Measurements from ENCODE around the gene TTLL5.

Gene TTLL5

DNA sequence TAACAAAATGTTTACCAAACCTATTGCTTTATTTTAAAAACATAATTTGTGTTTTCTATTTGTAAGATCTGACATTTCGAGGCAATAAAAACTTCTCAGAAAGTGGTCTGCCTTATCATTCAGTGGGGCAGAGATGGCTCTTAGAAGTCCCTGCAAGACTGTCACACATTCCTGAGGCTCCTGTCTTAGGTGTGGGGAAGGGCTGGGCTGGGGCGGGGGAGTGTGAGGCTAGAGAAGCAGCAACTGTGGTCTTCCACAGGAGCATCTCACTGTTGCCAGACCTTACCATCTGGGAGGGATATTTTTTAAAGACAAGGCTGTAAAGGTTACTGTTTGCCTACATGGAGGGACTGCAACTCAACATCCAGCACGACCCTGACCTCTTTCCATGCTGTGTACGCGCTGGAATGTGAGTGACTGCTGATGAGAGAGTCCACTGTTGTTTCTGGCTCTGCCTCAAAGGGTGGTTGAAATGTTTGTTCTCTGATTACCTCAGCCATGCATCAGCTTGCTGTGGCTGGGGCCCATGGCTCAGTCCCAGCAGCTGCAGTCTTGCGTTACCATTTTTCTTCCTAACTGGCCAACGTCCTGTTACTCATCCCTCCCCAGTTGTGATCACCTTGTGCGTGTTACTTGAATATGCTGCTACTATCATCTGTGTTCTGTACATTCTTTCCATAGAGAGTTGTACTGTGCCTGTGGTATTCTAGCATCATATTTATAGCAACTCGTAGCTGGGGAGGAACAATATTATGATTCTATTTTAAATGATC is 12.8 kb upstream of the TTLL5 start:
- Histone ChIP-seq H3K4me3 (ENCODE audit: low read length) (no peak overlapping the region), H3F3A (ENCODE audit: control insufficient read depth, insufficient read depth) (no peaks in the 10 kb centered on the region), H3K27me3 (ENCODE audit: control insufficient read depth, low read length) (no peaks in the 10 kb centered on the region), H3K79me2 (ENCODE audit: control insufficient read depth, low read length) (no peaks in the 10 kb centered on the region), H3K4me1 (ENCODE audit: control insufficient read depth, low read length) (no peaks in the 10 kb centered on the region), H3K4me2 (ENCODE audit: low read length) (no peak overlapping the region), H3K27ac (ENCODE audit: low read depth, low read length) (no peak overlapping the region), H3K9me3 (ENCODE audit: control insufficient read depth, insufficient read depth, low read length) (no peaks in the 10 kb centered on the region), H3K9me2 (replicated peaks; ENCODE audit: control insufficient read depth, low read length) (no peaks in the 10 kb centered on the region), H4K20me1 (ENCODE audit: control insufficient read depth, insufficient read depth, low read depth, low read length) (no peaks in the 10 kb centered on the region), H3K36me3 (ENCODE audit: control insufficient read depth, low read length) (peaks cover 40% of the 10 kb centered on the region)
- TF ChIP-seq, protein P1, sequence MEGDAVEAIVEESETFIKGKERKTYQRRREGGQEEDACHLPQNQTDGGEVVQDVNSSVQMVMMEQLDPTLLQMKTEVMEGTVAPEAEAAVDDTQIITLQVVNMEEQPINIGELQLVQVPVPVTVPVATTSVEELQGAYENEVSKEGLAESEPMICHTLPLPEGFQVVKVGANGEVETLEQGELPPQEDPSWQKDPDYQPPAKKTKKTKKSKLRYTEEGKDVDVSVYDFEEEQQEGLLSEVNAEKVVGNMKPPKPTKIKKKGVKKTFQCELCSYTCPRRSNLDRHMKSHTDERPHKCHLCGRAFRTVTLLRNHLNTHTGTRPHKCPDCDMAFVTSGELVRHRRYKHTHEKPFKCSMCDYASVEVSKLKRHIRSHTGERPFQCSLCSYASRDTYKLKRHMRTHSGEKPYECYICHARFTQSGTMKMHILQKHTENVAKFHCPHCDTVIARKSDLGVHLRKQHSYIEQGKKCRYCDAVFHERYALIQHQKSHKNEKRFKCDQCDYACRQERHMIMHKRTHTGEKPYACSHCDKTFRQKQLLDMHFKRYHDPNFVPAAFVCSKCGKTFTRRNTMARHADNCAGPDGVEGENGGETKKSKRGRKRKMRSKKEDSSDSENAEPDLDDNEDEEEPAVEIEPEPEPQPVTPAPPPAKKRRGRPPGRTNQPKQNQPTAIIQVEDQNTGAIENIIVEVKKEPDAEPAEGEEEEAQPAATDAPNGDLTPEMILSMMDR (IDR thresholded peaks at IDR 0.05; ENCODE audit: low read depth, low read length, poor library complexity, severe bottlenecking): no peak
- TF ChIP-seq EZH2phosphoT487 (IDR thresholded peaks at IDR 0.05; ENCODE audit: borderline replicate concordance, low read length): no peak

DNA sequence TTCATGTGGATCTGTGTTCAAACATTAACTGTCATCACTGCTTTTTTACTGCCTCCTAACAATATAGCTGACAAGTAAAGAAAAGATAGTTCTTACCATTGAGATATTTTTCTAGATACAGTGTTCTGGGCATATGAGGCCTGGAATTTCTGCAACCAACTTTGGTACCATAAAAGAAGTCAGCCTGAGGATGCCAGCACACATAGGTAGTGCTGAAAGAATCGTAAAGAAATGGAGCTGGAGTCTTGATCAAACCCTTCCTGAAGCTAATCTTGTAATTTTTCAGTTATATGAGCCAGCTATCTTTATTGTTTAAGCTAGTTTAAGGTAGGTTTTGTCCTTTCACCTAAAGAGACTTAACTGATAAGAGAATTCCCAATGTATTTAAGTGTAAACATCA is 11.7 kb upstream of the TTLL5 start:
- Histone ChIP-seq H3K4me3 (ENCODE audit: low read length) (no peak overlapping the region), H3K4me2 (ENCODE audit: low read length) (no peak overlapping the region), H4K20me1 (ENCODE audit: control insufficient read depth, insufficient read depth, low read depth, low read length) (no peaks in the 10 kb centered on the region), H3F3A (ENCODE audit: control insufficient read depth, insufficient read depth) (no peaks in the 10 kb centered on the region), H3K27me3 (ENCODE audit: control insufficient read depth, low read length) (no peaks in the 10 kb centered on the region), H3K9me2 (replicated peaks; ENCODE audit: control insufficient read depth, low read length) (no peaks in the 10 kb centered on the region), H3K4me1 (ENCODE audit: control insufficient read depth, low read length) (no peaks in the 10 kb centered on the region), H3K27ac (ENCODE audit: low read depth, low read length) (no peak overlapping the region), H3K36me3 (ENCODE audit: control insufficient read depth, low read length) (peaks cover 50% of the 10 kb centered on the region), H3K9me3 (ENCODE audit: control insufficient read depth, insufficient read depth, low read length) (no peaks in the 10 kb centered on the region), H3K79me2 (ENCODE audit: control insufficient read depth, low read length) (no peaks in the 10 kb centered on the region)
- no peak for TF ChIP-seq EZH2phosphoT487 (IDR thresholded peaks at IDR 0.05; ENCODE audit: borderline replicate concordance, low read length)
- TF ChIP-seq, protein P1 (IDR thresholded peaks at IDR 0.05; ENCODE audit: low read depth, low read length, poor library complexity, severe bottlenecking): no peak

DNA sequence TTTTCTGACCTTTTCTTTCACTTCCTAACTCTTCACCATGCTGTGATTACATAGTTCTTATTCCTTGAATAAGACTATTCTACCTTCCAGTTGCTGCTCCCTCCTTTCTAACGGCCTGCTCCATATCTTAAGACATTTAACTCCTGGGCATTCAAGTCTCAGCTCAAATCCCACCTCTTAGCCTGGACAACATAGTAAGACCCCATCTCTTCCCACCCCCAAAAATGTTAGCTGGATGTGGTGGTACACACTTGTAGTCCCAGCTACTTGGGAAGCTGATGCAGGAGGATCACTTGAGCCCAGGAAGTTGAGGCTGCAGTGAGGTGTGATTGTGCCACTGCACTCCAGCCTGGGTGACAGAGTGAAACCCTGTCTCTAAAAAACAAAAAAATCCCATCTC is 11.3 kb upstream of the TTLL5 start:
- no peak for TF ChIP-seq EZH2phosphoT487 (IDR thresholded peaks at IDR 0.05; ENCODE audit: borderline replicate concordance, low read length)
- TF ChIP-seq, protein P1 (IDR thresholded peaks at IDR 0.05; ENCODE audit: low read depth, low read length, poor library complexity, severe bottlenecking): no peak
- no peaks in the 10 kb centered on the region for H4K20me1 ChIP-seq (ENCODE audit: control insufficient read depth, insufficient read depth, low read depth, low read length)
- H3K9me2 ChIP-seq (replicated peaks; ENCODE audit: control insufficient read depth, low read length): no peaks in the 10 kb centered on the region
- no peaks in the 10 kb centered on the region for H3K27me3 ChIP-seq (ENCODE audit: control insufficient read depth, low read length)
- peaks cover 55% of the 10 kb centered on the region for H3K36me3 ChIP-seq (ENCODE audit: control insufficient read depth, low read length)
- no peaks in the 10 kb centered on the region for H3K79me2 ChIP-seq (ENCODE audit: control insufficient read depth, low read length)
- H3K4me3 ChIP-seq (ENCODE audit: low read length): no peak overlapping the region
- H3F3A ChIP-seq (ENCODE audit: control insufficient read depth, insufficient read depth): no peaks in the 10 kb centered on the region
- H3K27ac ChIP-seq (ENCODE audit: low read depth, low read length): no peak overlapping the region
- H3K4me1 ChIP-seq (ENCODE audit: control insufficient read depth, low read length): no peaks in the 10 kb centered on the region
- no peak overlapping the region for H3K4me2 ChIP-seq (ENCODE audit: low read length)
- H3K9me3 ChIP-seq (ENCODE audit: control insufficient read depth, insufficient read depth, low read length): no peaks in the 10 kb centered on the region

Data from DOHH2 (cell line).